Pons (tissue), 1 donor: Measurements from ENCODE around the gene ARHGAP18.

Experiments
- DNase-seq: peaks from one replicate; pipeline ENCODE4 v3.0.0-alpha.2; 2016; ENCODE audit warnings: low spot score

The ARHGAP18 gene

DNA sequence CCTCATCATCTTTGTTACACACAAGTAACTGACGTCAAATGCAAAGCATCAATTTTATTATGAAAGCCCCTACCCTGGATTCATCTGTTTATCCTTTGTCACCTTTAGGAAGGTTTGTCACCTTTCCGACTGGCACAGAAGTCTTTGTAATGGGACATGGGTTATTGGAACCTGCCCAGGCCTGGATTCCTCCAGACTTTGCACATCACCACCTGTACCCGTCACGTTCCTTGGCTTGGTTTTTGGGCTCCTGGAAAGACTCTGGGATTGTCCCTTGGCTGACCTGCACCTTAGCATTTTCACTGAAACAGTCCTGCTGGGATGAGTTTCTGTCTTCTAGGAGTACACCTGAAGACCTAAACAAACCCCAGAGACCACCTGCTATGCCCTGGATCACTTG, 15.4 kb upstream of the ARHGAP18 start:
- no peak for DNase-seq

DNA sequence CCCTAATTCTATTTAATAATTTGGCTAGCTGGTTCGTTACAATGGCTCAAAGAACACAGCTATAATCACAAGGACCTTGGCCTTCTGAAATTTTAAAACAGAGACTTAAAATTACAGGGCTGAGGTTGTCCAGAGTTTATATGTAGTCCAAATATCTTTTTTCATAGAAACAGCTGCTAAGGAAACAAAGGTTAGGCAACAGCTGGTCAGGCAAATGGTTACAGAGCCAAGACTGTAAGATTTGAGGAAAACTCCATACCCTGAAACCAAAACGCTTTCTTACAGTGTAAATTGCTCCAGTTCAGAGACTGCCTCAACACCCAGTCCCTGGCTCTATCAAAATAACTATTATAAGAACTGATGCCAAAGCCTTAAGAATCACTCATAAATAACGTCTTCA, 9.7 kb upstream of the ARHGAP18 start:
- no peak for DNase-seq

DNA sequence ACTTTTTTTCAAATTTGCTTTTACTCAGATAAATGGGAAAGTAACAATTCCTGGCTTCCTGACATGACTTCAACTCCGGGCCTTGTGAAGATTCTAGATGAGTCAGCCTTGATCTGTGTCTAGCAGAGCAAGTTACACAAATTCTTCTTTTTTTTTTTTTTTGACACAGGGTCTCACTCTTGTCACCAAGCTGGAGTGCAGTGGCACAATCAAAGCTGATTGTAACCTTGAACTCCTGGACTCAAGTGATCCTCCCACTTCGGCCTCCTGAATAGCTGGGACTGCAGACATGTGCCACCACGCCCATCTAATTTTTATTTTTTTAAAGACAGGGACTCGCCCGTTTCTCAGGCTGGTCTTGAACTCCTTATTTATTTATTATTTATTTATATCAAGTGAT, 7.3 kb upstream of the ARHGAP18 start:
- no peak for DNase-seq

DNA sequence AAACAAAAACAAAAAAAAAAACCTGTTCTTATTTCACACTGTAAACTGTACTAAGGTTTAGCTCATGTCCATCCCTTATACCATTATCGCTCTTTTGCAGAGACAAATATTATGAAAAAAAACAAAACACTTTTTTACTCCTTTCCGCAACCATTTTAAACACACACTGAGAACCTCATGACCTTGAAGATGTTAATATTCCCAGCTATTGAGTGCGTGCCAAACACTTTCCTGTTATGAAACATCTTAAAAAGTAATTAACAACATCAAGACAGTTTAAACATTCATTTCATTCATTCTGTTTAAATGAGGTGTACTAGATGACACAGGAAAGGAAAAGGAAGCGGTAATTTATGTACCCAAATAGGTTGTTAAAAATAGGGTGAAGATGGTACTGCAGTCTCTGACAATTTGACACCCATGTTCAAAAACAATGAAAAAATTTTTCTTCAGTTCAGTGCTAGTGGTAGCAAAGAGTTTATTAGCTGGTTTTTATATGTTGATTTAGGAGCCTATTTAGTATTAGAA, 3.9 kb upstream of the ARHGAP18 start:
- no peak for DNase-seq

DNA sequence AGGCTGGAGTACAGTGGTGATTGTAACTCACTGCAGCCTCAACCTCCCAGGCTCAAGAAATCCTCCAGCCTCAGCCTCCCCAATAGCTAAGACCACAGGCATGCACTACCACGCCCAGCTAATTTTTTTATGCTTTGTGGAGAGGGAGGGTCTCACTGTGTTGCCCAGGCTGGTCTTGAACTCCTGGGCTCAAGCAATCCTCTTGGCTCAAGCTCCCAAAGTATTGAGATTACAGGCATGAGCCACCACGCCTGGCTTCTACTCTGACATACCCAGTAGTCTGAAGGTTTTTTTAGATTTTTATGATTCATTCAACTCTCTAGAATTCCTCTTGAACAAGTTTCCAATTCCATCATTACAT, 1.3 kb upstream of the ARHGAP18 start:
- DNase-seq = no peak

DNA sequence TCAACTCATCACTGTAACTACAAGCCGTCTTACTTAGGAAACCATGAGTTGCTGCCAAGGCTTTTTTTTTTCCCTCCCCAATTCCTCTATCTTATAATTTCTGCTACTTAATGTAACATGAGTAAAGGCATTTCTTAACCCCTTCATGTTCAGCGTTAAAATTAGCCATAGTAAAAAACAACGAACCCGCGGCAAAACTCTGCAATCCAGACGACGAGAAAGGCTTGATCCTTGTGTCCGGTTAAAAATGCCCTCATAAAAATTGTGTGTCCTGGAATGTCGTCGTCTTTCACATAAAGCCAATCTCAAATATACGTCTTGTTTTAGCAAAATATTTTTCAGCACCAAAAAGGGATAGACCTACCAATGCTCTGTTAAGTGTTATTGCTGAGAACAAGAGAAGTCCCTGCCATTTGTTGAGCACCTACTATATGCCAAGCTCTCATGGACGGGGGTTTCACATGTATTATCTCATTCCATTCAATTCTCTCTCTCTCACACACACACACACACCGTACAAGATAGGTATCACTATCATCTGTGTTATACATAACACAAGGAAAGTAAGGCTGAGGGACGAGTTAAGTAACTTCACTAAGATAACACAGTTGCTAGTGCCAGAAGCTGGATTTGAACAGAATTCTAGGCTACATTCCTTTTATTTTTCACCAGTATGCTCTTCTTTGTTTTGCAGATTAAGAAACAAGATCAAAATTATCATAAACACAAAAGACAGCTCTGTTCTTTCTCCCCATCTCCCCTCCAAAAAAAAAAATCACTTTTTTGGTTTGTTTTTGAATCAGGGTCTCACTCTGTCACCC, 683 bp upstream of the ARHGAP18 start:
- no peak for DNase-seq

DNA sequence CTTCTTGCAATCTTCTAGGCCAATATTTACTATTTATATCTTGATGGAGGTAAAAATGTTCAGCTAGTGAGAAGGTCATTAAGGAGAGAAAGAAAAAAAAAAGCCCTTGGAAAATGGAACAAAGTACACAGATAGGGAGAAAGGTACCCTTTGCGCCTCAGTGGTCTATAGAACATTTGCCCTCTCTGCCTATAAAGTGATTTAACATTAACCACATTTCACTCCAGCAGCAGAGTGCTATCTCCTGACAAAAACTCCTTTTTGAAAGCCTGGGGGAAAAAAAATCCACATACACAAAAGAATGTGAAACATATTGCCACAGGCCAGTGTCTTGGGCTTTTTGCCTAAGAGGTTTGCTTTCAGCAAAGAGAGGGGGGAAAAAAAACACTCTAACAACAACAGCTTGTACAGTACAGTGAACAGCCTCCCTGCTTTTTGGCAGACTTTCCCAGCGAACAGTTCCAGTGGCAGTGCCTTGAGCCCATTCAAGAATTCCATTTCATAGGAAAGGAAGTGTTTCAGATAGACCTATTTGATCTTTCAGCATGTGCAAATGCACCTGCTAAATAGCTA, 695 bp downstream of the ARHGAP18 start:
- DNase-seq = peak; percentile 40

DNA sequence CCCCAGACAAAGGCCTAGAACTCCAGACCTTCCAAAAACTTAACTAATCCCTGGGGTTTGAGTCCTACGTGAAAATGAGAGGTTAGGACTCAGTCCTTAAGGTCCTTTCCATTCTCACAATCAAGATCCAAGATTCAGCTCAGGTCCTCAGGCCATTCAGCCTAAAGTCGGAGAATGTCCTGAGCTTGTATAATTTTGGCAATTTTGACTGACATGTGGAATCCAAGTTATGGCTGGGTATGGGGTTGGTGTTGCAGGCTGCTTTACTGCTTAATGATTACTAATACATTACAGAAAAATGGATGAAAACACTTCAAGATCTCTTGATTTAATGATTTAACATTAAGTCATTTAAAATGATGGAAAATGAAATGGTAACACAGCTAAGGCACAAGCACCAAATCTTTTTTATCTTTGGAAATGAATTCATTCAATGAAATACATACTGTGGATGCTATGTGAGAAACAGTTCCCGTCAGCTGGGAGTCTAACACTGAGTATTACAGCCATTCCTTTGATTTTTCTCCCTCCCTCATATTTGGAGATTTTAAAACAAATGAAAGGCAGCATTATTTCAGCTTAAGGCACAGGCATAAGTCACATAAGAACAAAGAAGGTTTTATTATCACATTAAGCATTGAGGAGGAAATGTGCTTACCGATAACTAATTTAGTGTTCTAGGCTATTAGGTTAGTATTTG, 1.3 kb downstream of the ARHGAP18 start:
- DNase-seq = no peak

DNA sequence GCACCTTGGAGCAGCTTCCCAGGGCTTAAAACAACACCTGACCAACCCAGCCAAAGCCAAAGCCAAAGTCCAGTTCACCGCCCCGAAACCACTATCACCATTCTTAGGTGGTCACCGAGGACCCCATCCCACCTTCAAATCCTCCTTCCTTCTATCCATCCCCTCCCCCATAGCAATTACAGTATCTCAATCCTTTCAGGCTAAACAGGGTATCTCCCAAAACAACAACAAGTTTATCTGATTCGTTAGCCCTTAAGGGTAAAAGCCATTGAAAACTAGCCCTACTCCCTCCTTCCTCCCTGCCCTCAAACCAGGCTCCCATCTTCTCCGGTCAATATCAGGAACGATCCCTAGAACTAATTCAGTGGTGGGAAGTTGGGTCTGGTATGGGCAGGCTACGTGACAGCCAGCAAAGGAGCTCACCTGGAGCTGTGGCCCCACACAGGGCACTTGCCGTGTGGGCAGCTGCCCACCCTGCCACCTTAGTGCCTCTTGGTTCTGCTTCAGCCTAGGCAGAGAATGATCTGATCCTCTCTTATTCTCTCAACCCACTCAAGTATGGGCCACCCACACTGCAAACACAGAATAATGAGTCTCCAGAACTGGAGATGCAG, 2.0 kb downstream of the ARHGAP18 start:
- no peak for DNase-seq

DNA sequence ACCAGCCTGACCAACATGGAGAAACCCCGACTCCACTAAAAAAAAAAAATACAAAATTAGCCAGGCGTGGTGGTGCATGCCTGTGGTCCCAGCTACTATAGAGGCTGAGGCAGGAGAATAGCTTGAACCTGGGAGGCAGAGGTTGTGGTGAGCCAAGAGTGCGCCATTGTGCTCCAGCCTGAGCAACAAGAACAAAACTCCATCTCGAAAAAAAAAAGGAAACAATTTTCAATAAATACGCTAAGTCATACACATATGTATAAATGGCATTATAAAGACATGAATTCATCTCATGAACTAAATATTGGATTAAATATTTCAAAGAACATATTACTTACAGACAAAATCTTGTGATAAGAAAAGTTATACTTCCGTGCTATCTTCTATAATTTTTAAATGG, 2.9 kb downstream of the ARHGAP18 start:
- DNase-seq = no peak

DNA sequence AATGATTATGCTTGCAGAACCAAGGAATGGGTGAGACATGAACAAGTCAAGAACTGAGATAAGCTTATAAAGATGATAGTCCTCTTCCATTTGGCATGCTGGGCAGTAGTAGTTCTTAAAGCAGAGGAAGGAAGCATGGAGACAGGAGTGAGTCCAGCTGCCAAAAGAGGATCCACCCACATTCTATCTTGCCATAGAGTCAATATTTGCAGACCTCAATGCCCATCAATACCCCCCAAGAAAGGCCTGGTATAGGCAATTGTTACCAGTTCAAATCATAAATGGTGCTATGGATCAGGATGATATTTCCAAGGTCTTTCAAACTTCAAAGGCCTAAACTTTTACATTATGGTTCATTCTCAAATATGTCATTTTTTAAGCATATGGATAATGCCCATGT, 4.8 kb downstream of the ARHGAP18 start:
- no peak for DNase-seq

DNA sequence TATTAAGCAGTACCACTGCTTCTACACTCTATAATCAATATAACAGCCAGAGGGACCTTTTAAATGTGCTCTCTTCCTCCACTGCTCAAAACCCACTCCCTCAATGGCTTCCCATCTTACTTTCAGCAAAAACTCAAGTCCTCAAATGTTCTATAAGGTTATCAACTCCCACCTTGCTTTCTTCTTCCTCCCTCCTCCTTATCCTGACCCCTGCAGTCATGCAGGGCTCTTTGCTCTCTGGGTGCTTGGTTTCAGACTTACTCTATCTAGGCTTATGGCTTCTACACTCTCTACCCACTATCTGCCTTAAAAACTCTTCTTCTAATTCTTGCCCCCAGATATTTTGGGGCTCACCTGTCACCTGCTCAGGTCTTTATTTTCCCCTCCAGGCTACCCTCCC, 5.3 kb downstream of the ARHGAP18 start:
- no peak for DNase-seq

DNA sequence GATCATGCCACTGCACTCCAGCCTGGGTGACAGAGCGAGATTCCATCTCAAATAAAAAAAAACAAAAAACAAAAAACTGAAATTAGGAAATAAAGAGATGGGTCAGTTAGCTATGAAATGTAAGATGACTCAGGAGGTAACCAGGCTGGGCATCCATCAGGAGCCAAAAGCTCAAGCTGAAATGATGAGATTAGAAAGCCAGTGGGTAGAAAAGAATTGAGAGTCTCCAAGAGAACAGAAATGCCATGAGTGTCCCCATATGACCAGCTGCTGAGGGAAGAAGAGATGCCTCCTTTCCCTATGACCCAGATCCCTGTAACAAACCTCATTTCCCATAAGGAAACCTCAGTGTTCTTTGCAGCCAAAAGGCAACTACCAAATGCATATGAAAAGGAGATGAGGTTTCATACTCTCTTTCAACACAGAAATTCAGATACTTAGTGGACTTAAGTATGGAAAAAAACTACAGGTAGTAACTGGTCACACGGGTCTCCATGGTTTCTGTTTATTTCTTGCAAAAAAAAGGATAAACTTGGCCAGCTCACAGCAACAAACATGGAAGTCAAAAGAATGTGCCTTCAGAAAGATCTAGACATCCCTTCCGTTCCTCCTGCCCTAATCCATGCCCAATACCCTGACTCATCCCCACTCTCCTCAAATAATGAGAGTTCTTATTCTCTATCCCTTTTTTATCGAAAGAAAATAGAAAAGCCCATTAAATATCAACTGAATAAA, 8.1 kb downstream of the ARHGAP18 start:
- DNase-seq = no peak

DNA sequence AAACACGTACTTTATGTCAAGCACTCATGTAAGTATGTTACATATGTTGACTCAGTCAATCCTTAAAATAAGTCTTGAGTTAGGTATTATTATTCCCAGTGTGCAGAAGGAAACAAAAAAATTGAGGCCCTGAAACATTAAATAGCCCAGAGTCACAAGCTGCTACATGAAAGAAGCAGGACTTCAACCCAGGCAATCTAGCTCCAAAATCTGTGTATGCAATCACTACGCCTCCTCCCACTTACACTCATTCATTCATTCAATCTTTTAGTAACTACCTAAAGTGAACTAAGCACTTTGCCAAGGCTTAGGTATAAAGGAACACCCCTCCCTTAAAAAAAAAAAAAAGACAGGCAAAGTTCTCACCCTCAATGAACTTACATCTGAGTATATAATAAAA, 9.3 kb downstream of the ARHGAP18 start:
- no peak for DNase-seq

DNA sequence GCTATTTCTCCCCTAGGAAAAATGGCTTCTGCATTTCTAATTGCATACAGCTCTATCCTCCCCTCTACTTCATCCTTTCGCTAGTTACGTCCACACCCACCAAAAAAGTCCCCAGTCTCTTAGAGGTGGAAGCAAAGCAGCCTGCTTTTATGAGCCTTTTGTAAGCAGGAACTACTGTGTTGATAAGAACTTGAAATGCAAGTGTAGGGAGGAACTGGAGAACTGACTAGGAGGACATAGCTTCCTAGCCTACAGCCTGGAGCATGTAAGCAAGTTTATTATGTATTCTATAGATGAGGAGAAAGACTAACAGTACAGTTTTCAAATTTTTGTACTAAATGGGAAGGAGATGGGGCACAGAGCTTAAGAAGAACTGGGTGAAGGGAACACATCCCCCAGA, 10.3 kb downstream of the ARHGAP18 start:
- no peak for DNase-seq

DNA sequence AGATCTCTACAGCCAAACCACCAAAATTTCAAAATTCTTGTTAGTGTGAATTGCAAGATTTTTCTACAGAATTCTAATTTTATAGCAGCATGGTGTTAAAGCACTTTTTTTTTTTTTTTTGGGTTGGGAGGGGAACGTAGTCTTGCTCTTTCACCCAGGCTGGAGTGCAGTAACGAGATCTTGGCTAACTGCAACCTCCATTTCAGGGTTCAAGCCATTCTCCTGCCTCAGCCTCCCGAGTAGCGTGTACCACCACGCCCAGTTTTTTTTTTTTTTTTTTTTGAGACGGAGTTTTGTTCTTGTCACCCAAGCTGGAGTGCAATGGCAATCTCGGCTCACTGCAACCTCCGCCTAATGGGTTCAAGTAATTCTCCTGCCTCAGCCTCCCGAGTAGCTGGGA, 11.5 kb downstream of the ARHGAP18 start:
- no peak for DNase-seq

DNA sequence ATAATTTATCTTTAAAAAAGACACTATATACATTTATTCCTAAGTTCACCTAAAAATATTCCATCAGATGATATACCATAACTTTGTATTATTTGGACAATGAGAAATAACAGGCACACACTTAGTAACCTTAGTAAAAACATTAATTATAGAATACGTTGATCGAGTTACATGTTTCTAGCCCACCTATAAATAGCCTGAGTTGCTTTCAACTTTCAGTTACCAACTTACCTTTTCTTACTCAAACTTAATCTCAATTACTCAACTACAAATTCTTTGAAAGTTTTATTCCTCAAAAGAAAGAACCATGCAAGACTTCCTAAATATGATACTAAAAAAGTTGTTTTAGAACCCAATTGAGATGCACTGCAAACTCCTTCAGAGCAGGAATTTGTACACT, 12.2 kb downstream of the ARHGAP18 start:
- DNase-seq = no peak

DNA sequence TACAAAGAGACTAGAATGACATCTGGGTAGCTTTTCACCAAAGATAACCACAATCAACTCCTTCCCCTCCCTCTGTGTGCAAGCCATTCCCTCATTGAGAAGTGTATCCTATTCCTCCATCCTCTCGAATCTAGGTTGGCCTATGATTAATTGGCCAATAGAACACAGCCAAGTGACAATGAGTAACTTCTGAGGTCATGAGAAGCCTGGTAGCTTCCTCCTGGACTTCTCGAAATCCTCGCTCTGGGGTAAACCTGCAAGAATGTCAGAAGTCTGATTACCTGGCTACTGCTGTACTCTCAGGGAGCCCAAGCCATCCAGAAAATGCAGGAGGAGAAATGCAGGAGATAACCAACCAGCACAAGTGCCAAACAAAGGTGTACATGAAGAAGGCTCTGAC, 13.1 kb downstream of the ARHGAP18 start:
- DNase-seq = no peak

DNA sequence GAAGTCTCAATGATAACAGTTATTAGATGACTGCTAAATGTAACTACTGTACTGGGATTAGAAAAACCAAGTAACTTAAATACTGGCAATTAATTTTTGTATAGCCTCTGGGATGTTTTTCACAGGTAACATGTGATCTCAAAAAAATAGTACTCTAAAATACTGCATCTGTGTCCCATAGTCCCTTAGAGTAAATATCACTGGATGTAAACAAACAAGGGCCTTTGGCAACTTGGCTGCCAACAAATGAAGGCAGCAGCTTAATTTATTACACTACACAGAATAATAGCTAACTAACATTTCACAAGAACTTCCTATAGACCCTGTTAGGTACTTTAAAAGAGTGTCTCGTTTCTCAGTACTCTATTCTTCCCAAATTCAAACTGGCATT, 14.0 kb downstream of the ARHGAP18 start:
- no peak for DNase-seq

DNA sequence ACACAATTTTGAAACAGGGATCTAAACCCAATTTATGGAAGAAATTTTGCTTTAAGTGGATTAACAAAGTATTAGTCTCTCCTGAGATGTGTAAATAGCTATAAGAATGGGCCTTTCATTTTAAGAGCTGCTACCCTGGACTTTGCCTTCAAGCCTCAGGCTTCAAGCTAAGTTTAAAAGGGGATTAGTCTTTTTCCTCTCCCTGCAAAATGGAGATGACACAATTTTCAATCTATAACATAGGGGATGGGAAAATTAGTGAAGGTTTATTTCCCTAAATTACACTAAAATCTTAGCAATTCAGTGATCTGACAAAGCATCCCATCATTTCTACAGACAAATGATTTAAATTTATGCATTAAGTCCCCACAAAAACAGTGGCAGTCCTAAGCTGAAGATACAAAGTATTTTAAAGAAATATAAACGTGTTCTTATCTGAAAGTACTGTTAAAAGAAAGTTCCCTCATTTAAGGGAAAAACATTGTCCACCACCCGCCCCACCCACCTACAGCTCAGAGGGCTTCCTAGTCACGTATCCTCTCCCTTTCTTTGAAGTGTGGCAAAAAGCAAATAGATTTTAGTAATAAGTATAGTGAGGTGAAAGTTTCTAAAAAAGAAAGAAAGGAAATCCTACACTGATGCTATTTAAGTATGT, 14.5 kb downstream of the ARHGAP18 start:
- no peak for DNase-seq

DNA sequence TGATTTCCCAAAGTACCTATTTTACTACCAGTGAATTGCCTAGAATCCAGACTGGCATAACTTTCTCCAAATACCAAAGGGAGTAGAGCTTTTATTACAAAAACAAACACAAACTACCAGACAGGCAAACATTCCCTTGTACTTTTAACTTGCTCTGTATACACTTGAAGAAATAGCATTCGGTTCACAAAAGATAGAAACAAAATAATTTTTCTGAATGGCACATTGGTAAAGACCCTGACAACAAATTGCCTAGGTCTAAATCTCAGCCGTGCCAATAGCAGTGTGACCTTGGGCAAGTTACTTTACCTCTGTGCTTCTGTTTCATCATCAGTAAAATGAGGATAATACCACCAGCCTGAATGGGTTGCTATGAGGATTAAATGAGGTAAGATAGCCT, 15.9 kb downstream of the ARHGAP18 start:
- no peak for DNase-seq

DNA sequence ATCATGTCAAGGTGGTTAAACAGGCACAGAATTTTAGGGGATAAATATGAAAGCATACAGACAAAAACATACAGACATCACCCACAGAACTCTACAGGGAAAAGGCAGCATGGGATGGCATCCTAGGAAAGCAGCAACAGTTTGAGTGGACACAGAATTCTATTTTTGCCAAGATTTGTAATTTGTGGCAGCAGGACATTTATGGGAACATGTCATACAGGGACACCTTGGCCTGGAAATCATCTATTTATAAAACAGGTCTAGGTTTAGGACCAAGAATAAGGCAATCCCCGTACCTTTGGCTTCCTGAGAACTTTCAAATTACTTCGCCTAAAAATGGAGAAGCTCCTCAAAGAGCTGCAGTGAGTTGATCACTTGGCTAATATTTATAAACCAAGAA, 17.5 kb downstream of the ARHGAP18 start:
- DNase-seq = no peak
